ENCODE data around the gene KRTAP9-1. TPM values are rescaled to one million over a fixed set of nuclear protein-coding genes. Genes with fewer than 3 reads are reported as not detected.

Gene KRTAP9-1
- total and polyA plus RNA-seq, 10 donors: not detected

GRCh38 chr17:41184480-41184961 lies 5.2 kb upstream of the KRTAP9-1 start, which contains the start of gene KRTAP4-1:
Gene KRTAP4-1 (minus strand): TSS chr17:41184911. CDS start chr17:41184854, 57 bp downstream.
- DNase-seq: peak; percentile 70

DNA sequence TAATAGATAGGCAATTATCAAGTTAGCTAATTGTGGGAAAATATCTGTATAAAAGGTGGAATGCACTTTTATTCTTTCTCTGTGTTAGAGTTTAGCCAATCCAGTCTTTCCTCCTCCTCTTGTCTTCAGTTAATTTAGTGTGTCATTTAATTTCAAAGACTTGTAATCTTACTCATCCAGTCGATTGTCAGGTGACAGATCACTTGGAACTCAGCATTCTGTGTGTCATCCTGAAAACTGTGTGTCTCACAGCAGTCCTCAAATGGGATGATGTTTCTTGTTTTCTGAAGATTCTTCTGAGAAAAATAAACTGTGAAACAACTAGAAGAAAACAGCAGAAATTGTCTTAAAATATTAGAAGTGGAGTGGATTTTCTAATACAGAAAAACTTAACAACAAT lies 4.7 kb upstream of the KRTAP9-1 start:
- peaks cover 0 to 12% (median 0%) of the 10 kb centered on the region in 7 donors for H3K27me3 ChIP-seq (replicated peaks in 1 of 7)
- H3K4me3 ChIP-seq: no peak overlapping the region
- intact Hi-C loops (cut with DNase I; ENCODE audit: low total_unique reads): no loop called here
- 47 to 69% (median 52%) methylated on average over 1 of the region's 1 CpG for WGBS, 5 donors
- no peaks in the 10 kb centered on the region for H3K36me3 ChIP-seq
- H3K4me1 ChIP-seq: no peaks in the 10 kb centered on the region
- TF ChIP-seq, protein P1, sequence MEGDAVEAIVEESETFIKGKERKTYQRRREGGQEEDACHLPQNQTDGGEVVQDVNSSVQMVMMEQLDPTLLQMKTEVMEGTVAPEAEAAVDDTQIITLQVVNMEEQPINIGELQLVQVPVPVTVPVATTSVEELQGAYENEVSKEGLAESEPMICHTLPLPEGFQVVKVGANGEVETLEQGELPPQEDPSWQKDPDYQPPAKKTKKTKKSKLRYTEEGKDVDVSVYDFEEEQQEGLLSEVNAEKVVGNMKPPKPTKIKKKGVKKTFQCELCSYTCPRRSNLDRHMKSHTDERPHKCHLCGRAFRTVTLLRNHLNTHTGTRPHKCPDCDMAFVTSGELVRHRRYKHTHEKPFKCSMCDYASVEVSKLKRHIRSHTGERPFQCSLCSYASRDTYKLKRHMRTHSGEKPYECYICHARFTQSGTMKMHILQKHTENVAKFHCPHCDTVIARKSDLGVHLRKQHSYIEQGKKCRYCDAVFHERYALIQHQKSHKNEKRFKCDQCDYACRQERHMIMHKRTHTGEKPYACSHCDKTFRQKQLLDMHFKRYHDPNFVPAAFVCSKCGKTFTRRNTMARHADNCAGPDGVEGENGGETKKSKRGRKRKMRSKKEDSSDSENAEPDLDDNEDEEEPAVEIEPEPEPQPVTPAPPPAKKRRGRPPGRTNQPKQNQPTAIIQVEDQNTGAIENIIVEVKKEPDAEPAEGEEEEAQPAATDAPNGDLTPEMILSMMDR (IDR thresholded peaks at IDR 0.05 in 8 of 11, conservative IDR thresholded peaks at IDR 0.05 in 3 of 11): no peak
- TF ChIP-seq POLR2AphosphoS5 (IDR thresholded peaks at IDR 0.05) (no peak), POLR2A (IDR thresholded peaks at IDR 0.05) (no peak)
- no peak overlapping the region for H3K27ac ChIP-seq
- DNase-seq: no peak
- H3K9me3 ChIP-seq: no peaks in the 10 kb centered on the region

More at GRCh38 chr17:41184480-41184961, 5.2 kb upstream of the KRTAP9-1 start, which contains the start of gene KRTAP4-1:
- Histone ChIP-seq H3K27me3 (replicated peaks in 1 of 7) (peaks cover 0 to 8% (median 0%) of the 10 kb centered on the region in 7 donors), H3K9me3 (no peaks in the 10 kb centered on the region), H3K36me3 (no peaks in the 10 kb centered on the region), H3K4me1 (no peaks in the 10 kb centered on the region), H3K27ac (no peak within 1 kb of the TSS), H3K4me3 (no peak within 1 kb of the TSS)
- no peak for TF ChIP-seq POLR2A (IDR thresholded peaks at IDR 0.05)
- no peak for TF ChIP-seq POLR2AphosphoS5 (IDR thresholded peaks at IDR 0.05)
- TF ChIP-seq, protein P1 (IDR thresholded peaks at IDR 0.05 in 8 of 11, conservative IDR thresholded peaks at IDR 0.05 in 3 of 11): no peak
- intact Hi-C loops (cut with DNase I; ENCODE audit: low total_unique reads): no loop called here
- WGBS, 5 donors: 60 to 75% (median 72%) methylated on average over 8 to 9 of the region's 9 CpGs

DNA sequence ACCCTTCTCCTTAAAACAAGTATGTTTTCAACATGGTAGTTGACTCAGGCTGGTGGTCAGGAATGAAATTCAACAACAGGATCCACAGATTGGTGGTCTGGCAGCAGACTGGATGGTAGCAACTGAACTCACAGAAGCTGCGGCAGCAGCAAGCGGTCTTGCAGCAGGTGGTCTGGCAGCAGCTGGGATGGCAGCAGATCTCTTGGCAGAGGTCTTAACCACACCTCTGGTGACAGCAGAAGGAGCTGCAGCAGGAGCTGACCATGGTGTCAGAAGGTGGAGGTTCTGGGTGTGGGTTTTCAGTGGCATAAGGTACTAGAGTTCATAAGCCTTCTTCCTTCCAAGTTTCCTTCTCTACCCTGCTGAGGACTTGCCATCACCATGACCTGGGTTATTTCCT lies 2.8 kb upstream of the KRTAP9-1 start:
- Histone ChIP-seq H3K27me3 (replicated peaks in 1 of 7) (peaks cover 0 to 17% (median 0%) of the 10 kb centered on the region in 7 donors), H3K36me3 (no peaks in the 10 kb centered on the region), H3K9me3 (no peaks in the 10 kb centered on the region), H3K4me3 (no peak overlapping the region), H3K27ac (no peak overlapping the region), H3K4me1 (no peaks in the 10 kb centered on the region)
- no peak for DNase-seq
- intact Hi-C loops (cut with DNase I; ENCODE audit: low total_unique reads): no loop called here
- no peak for TF ChIP-seq POLR2A (IDR thresholded peaks at IDR 0.05)
- TF ChIP-seq, protein P1 (IDR thresholded peaks at IDR 0.05 in 8 of 11, conservative IDR thresholded peaks at IDR 0.05 in 3 of 11): no peak
- WGBS, 5 donors: 81 to 100% (median 95%) methylated on average over 2 of the region's 2 CpGs

DNA sequence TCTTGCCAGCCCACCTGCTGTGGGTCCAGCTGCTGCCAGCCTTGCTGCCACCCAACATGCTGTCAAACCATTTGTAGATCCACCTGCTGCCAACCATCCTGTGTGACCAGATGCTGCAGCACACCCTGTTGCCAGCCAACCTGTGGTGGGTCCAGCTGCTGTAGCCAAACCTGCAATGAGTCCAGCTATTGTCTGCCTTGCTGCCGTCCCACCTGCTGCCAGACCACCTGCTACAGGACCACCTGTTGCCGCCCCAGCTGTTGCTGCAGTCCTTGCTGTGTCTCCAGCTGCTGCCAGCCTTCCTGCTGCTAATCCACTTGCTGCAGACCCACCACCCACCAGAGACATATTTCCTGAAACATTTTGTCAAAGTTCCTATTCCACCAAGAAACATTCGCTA lies 641 bp downstream of the KRTAP9-1 start:
- TF ChIP-seq, protein P1 (IDR thresholded peaks at IDR 0.05 in 8 of 11, conservative IDR thresholded peaks at IDR 0.05 in 3 of 11): no peak
- TF ChIP-seq POLR2A (IDR thresholded peaks at IDR 0.05) (no peak), POLR2AphosphoS5 (IDR thresholded peaks at IDR 0.05) (no peak)
- DNase-seq: no peak
- peaks cover 0 to 17% (median 0%) of the 10 kb centered on the region in 7 donors for H3K27me3 ChIP-seq (replicated peaks in 1 of 7)
- WGBS, 5 donors: 84 to 96% (median 89%) methylated on average over 2 to 3 of the region's 3 CpGs
- H3K4me3 ChIP-seq: no peak overlapping the region
- no peak overlapping the region for H3K27ac ChIP-seq
- peaks cover 0 to 9% (median 5%) of the 10 kb centered on the region in 8 donors for H3K9me3 ChIP-seq
- no peaks in the 10 kb centered on the region for H3K36me3 ChIP-seq
- no peaks in the 10 kb centered on the region for H3K4me1 ChIP-seq
- intact Hi-C loops (cut with DNase I; ENCODE audit: low total_unique reads): no loop called here
